Measurements from ENCODE around the gene SIPA1L3. TPM values are rescaled to one million over a fixed set of nuclear protein-coding genes. Genes with fewer than 3 reads are reported as not detected.

The SIPA1L3 gene
- polyA plus RNA-seq, 1 of the 3 experiments (the other 2 are of a cell fraction): 11.6 TPM

- no peaks in the 10 kb centered on the region for H4K20me1 ChIP-seq (ENCODE audit: insufficient read depth)
- H3K4me3 ChIP-seq (ENCODE audit: low read depth in 2 of 2, low read length in 1 of 2): no peak overlapping the region
- H3F3A ChIP-seq (replicated peaks; ENCODE audit: insufficient read depth): peaks cover 3% of the 10 kb centered on the region
- no peak for TF ChIP-seq RAD21 (IDR thresholded peaks at IDR 0.05; ENCODE audit: low read length)
- TF ChIP-seq EZH2phosphoT487 (IDR thresholded peaks at IDR 0.05; ENCODE audit: borderline replicate concordance, low read depth): no peak
- TF ChIP-seq TEAD4 (IDR thresholded peaks at IDR 0.05; ENCODE audit: borderline replicate concordance, insufficient read depth): no peak
- no peak for TF ChIP-seq MEF2A (IDR thresholded peaks at IDR 0.05; ENCODE audit: borderline replicate concordance, low read depth)
- no peak for TF ChIP-seq GABPA (IDR thresholded peaks at IDR 0.05; ENCODE audit: low read depth)
- TF ChIP-seq GATA2 (CRISPR knock-in tag; IDR thresholded peaks at IDR 0.05): no peak
- TF ChIP-seq FOXM1 (IDR thresholded peaks at IDR 0.05; ENCODE audit: low read depth): no peak
- no peak for TF ChIP-seq MAX (IDR thresholded peaks at IDR 0.05; ENCODE audit: low read depth)
- no peak for TF ChIP-seq CTCF (IDR thresholded peaks at IDR 0.05)
- TF ChIP-seq NFIC (IDR thresholded peaks at IDR 0.05; ENCODE audit: borderline replicate concordance): no peak
- no peak for TF ChIP-seq JUND (IDR thresholded peaks at IDR 0.05)
- TF ChIP-seq REST (IDR thresholded peaks at IDR 0.05; ENCODE audit: low read depth, low read length): no peak
- no peak for TF ChIP-seq ZBTB33 (IDR thresholded peaks at IDR 0.05; ENCODE audit: borderline replicate concordance, low read depth)
- TF ChIP-seq TCF12 (IDR thresholded peaks at IDR 0.05): no peak
- no peak for TF ChIP-seq TAF1 (IDR thresholded peaks at IDR 0.05; ENCODE audit: borderline replicate concordance, low read depth, low read length)
- TF ChIP-seq NRF1 (IDR thresholded peaks at IDR 0.05; ENCODE audit: low read depth, low read length): no peak
- no peak overlapping the region for H2AFZ ChIP-seq (ENCODE audit: low read depth)
- H3K9ac ChIP-seq: no peak overlapping the region
- no peaks in the 10 kb centered on the region for H3K27me3 ChIP-seq (ENCODE audit: insufficient read depth)
- H3K4me2 ChIP-seq: no peak overlapping the region
- no peak overlapping the region for H3K27ac ChIP-seq (ENCODE audit: low read depth in 2 of 2, low read length in 1 of 2)
- no peaks in the 10 kb centered on the region for H3K9me3 ChIP-seq
- H3K4me1 ChIP-seq (ENCODE audit: control insufficient read depth in 1 of 2, insufficient read depth in 2 of 2, low read depth in 1 of 2, low read length in 1 of 2): no peaks in the 10 kb centered on the region; a peak in 1 of 4 replicates
- no peaks in the 10 kb centered on the region for H3K9me2 ChIP-seq
- DNase-seq: no peak
- ChIA-PET POLR2A (interaction anchor here (0.6 kb wide), 1 partner anchor 508 kb away, joined by 5 read pairs; the partner anchor contains the start of gene ZNF793), CTCF (interaction anchor here (1.5 kb wide), 1 partner anchor 29 kb away, joined by 3 read pairs; no protein-coding TSS in a partner anchor)
- 93% methylated on average over 6 of the region's 6 CpGs for WGBS (ENCODE audit: low lambda C conversion rate)
- peaks cover 0 to 3% of the 10 kb centered on the region in 2 experiments for H3K36me3 ChIP-seq (replicated peaks in 1 of 2; ENCODE audit: control insufficient read depth in 1 of 2, insufficient read depth in 2 of 2, low read length in 1 of 2)
- H3K79me2 ChIP-seq (ENCODE audit: insufficient read depth): peaks cover 45% of the 10 kb centered on the region
Observed at GRCh38 chr19:38015216-38015615, 108.2 kb downstream of the SIPA1L3 start.

Measured in SK-N-SH (cell line).